ENCODE measurements around the gene CCDC54. TPM values are rescaled to one million over a fixed set of nuclear protein-coding genes. Genes with fewer than 3 reads are reported as not detected.

Gene CCDC54
- total RNA-seq, 2 donors from 2014 or later = not detected

GRCh38 chr3:107421170-107421792 is 44.0 kb downstream of the CCDC54 start:
- ATAC-seq (peak; percentile 78), DNase-seq (peak in 1 of 4 donors; percentile 22)
- Histone ChIP-seq H3K36me3 (replicated peaks in 1 of 2; ENCODE audit: insufficient read depth in 1 of 2, low read depth in 2 of 2) (no peaks in the 10 kb centered on the region), H3K27ac (no peak overlapping the region), H3K27me3 (no peaks in the 10 kb centered on the region), H3K4me3 (no peak overlapping the region), H3K4me1 (no peaks in the 10 kb centered on the region), H3K9me3 (no peaks in the 10 kb centered on the region)
- WGBS, 2 donors = 0% methylated on average over 4 of the region's 4 CpGs
- TF ChIP-seq CTCF (IDR thresholded peaks at IDR 0.05) = peak; percentile 28 to 82 (median 68)
- TF ChIP-seq POLR2A (IDR thresholded peaks at IDR 0.05) = no peak
- intact Hi-C loops (cut with DNase I) = no loop called here

- no peak for DNase-seq
- Histone ChIP-seq H3K36me3 (replicated peaks in 1 of 2; ENCODE audit: insufficient read depth in 1 of 2, low read depth in 2 of 2) (no peaks in the 10 kb centered on the region), H3K27ac (no peak overlapping the region), H3K9me3 (no peaks in the 10 kb centered on the region), H3K4me1 (no peaks in the 10 kb centered on the region), H3K4me3 (no peak overlapping the region), H3K27me3 (no peaks in the 10 kb centered on the region)
- no peak for TF ChIP-seq POLR2A (IDR thresholded peaks at IDR 0.05)
- no peak for TF ChIP-seq CTCF (IDR thresholded peaks at IDR 0.05)
- no peak for ATAC-seq
- WGBS, 2 donors = 60 to 90% methylated on average over 1 of the region's 1 CpG
- intact Hi-C loops (cut with DNase I) = no loop called here
Measured at GRCh38 chr3:107421881-107422280, 44.6 kb downstream of the CCDC54 start.

GRCh38 chr3:107425033-107425432 is 47.8 kb downstream of the CCDC54 start:
- H3K36me3 ChIP-seq (replicated peaks in 1 of 2; ENCODE audit: insufficient read depth in 1 of 2, low read depth in 2 of 2) = no peaks in the 10 kb centered on the region
- no peak overlapping the region for H3K27ac ChIP-seq
- H3K9me3 ChIP-seq = no peaks in the 10 kb centered on the region
- TF ChIP-seq CTCF (IDR thresholded peaks at IDR 0.05) = no peak
- no peak for TF ChIP-seq POLR2A (IDR thresholded peaks at IDR 0.05)
- ATAC-seq = no peak
- H3K27me3 ChIP-seq = no peaks in the 10 kb centered on the region
- peaks cover 4% of the 10 kb centered on the region for H3K4me1 ChIP-seq
- intact Hi-C loops (cut with DNase I) = no loop called here
- DNase-seq = no peak
- H3K4me3 ChIP-seq = no peak overlapping the region

- intact Hi-C loops (cut with DNase I) = no loop called here
- TF ChIP-seq POLR2A (IDR thresholded peaks at IDR 0.05) = no peak
- H3K9me3 ChIP-seq = no peaks in the 10 kb centered on the region
- WGBS, 2 donors = 61% methylated on average over 3 of the region's 3 CpGs
- no peaks in the 10 kb centered on the region for H3K36me3 ChIP-seq (replicated peaks in 1 of 2; ENCODE audit: insufficient read depth in 1 of 2, low read depth in 2 of 2)
- DNase-seq (no peak), ATAC-seq (no peak)
- peaks cover 15% of the 10 kb centered on the region for H3K4me1 ChIP-seq
- H3K27me3 ChIP-seq = no peaks in the 10 kb centered on the region
- H3K4me3 ChIP-seq = no peak overlapping the region
- no peak overlapping the region for H3K27ac ChIP-seq
Measured at GRCh38 chr3:107426223-107426622, 49.0 kb downstream of the CCDC54 start.

Other genes with a start within 250 kb of the CCDC54 start
- 10 to 100 TPM; 17.5 to 28.8 TPM for gene BBX, start 145.5 kb downstream of the CCDC54 start, total RNA-seq

Measured in body of pancreas (tissue), 4 donors.